ENCODE measurements around the gene CMTM1. TPM values are rescaled to one million over a fixed set of nuclear protein-coding genes. Genes with fewer than 3 reads are reported as not detected.

Gene CMTM1
- 6.3 to 11.9 TPM (median 9.6 TPM) in 3 replicates for total RNA-seq
- long read RNA-seq, partial matches to known transcripts = 0 of 4 reads
- long read RNA-seq, other reads (novel, unspliced or antisense) = 4 of 4 reads

- no peak within 1 kb of the TSS for H3K4me3 Mint-ChIP-seq (ENCODE audit: unreplicated experiment)
- no peak for DNase-seq (ENCODE audit: low spot score)
- peaks cover 7% of the 10 kb centered on the region for H3K36me3 Mint-ChIP-seq (ENCODE audit: low read depth)
- no peak for TF ChIP-seq CTCF (IDR thresholded peaks at IDR 0.05)
- H3K27me3 Mint-ChIP-seq (ENCODE audit: low read depth) = no peaks in the 10 kb centered on the region
- no peaks in the 10 kb centered on the region for H3K9me3 Mint-ChIP-seq (ENCODE audit: low read depth)
- H3K4me1 Mint-ChIP-seq (ENCODE audit: low read depth) = peaks cover 41% of the 10 kb centered on the region
- H3K27ac Mint-ChIP-seq (ENCODE audit: unreplicated experiment) = no peak within 1 kb of the TSS
These were observed at the start of gene CMTM1 for GRCh38 chr16:66566051-66566901. TSS of gene CMTM1 (plus strand) at chr16:66566439. CDS start at chr16:66566514, 75 bp downstream.

- no peak overlapping the region for H3K4me3 Mint-ChIP-seq (ENCODE audit: unreplicated experiment)
- peak overlapping the region; percentile 97 for H3K27ac Mint-ChIP-seq (ENCODE audit: unreplicated experiment)
- DNase-seq (ENCODE audit: low spot score) = no peak
These were observed 49.8 kb upstream of the CMTM1 start for GRCh38 chr16:66516509-66516807.

GRCh38 chr16:66516808-66517585 lies 49.2 kb upstream of the CMTM1 start:
- Mint-ChIP-seq H3K27ac (ENCODE audit: unreplicated experiment) (peak overlapping the region; percentile 97), H3K4me1 (ENCODE audit: low read depth) (peaks cover 72% of the 10 kb centered on the region)

More at GRCh38 chr16:66516509-66516807, 49.8 kb upstream of the CMTM1 start:
- no peak for TF ChIP-seq CTCF (IDR thresholded peaks at IDR 0.05)
- no peaks in the 10 kb centered on the region for H3K27me3 Mint-ChIP-seq (ENCODE audit: low read depth)
- H3K36me3 Mint-ChIP-seq (ENCODE audit: low read depth) = peaks cover 9% of the 10 kb centered on the region
- no peaks in the 10 kb centered on the region for H3K9me3 Mint-ChIP-seq (ENCODE audit: low read depth)
- H3K4me1 Mint-ChIP-seq (ENCODE audit: low read depth) = peaks cover 72% of the 10 kb centered on the region

GRCh38 chr16:66517586-66518263 lies 48.5 kb upstream of the CMTM1 start:
- no peaks in the 10 kb centered on the region for H3K9me3 Mint-ChIP-seq (ENCODE audit: low read depth)
- H3K27me3 Mint-ChIP-seq (ENCODE audit: low read depth) = no peaks in the 10 kb centered on the region
- H3K4me1 Mint-ChIP-seq (ENCODE audit: low read depth) = peaks cover 72% of the 10 kb centered on the region
- peak overlapping the region; percentile 97 for H3K27ac Mint-ChIP-seq (ENCODE audit: unreplicated experiment)
- H3K4me3 Mint-ChIP-seq (ENCODE audit: unreplicated experiment) = no peak overlapping the region
- no peak for TF ChIP-seq CTCF (IDR thresholded peaks at IDR 0.05)
- DNase-seq (ENCODE audit: low spot score) = no peak
- H3K36me3 Mint-ChIP-seq (ENCODE audit: low read depth) = peaks cover 9% of the 10 kb centered on the region

More at GRCh38 chr16:66516808-66517585, 49.2 kb upstream of the CMTM1 start:
- Mint-ChIP-seq H3K36me3 (ENCODE audit: low read depth) (peaks cover 9% of the 10 kb centered on the region), H3K27me3 (ENCODE audit: low read depth) (no peaks in the 10 kb centered on the region), H3K4me3 (ENCODE audit: unreplicated experiment) (peak overlapping the region; percentile 24), H3K9me3 (ENCODE audit: low read depth) (no peaks in the 10 kb centered on the region)
- DNase-seq (ENCODE audit: low spot score) = no peak
- no peak for TF ChIP-seq CTCF (IDR thresholded peaks at IDR 0.05)
